Caco-2 (cell line): Measurements from ENCODE around the gene DMRTC2. TPM values are rescaled to one million over a fixed set of nuclear protein-coding genes. Genes with fewer than 3 reads are reported as not detected.

Source experiments
- Bru-seq: library from RNA; stranded (reverse); fragments of 400-500 nt; gene quantifications from one replicate; lab custom pipeline; 2021; lab: Mats Ljungman, UMichigan
- BruChase-seq, 2 experiments: library from RNA; stranded (reverse); fragments of 400-500 nt; gene quantifications; one replicate each; lab custom pipeline; 2021; lab: Mats Ljungman, UMichigan
- BruUV-seq: library from RNA; stranded (reverse); fragments of 400-500 nt; replicated peaks from 2 replicates; lab custom pipeline; 2021; lab: Mats Ljungman, UMichigan
- CTCF ChIA-PET: fragments of 300-600 bp; sonication (Branson Sonifier 250); formaldehyde crosslinking; loops from one replicate; lab custom pipeline; 2022; ENCODE audit warnings: antibody characterized with exemption; lab: Charles Lee
- POLR2A ChIA-PET: fragments of 300-600 bp; sonication (Branson Sonifier 250); formaldehyde crosslinking; loops from one replicate; lab custom pipeline; 2022; ENCODE audit warnings: antibody characterized with exemption; lab: Charles Lee
- DNase-seq, 2 experiments: peaks; one replicate each; pipeline versions ENCODE4 v3.0.0 to v3.0.0-alpha.2; 2020 to 2022
- H3K27me3 ChIP-seq: replicated peaks from 2 replicates; pipeline ENCODE4 v1.6.0; 2011; ENCODE audit warnings: low read length; ENCODE audit not compliant: control insufficient read depth, insufficient read depth
- H3K36me3 ChIP-seq: 2 replicates; pipeline ENCODE4 v1.5.1; 2011; ENCODE audit warnings: low read length; ENCODE audit not compliant: control insufficient read depth, insufficient read depth
- H3K4me1 ChIP-seq: fragments of 250-450 bp; sonication (Bioruptor Pico); 2 replicates; pipeline ENCODE4 v1.5.1; 2020; ENCODE audit warnings: mild to moderate bottlenecking
- H3K4me3 ChIP-seq: 2 replicates; pipeline ENCODE4 v1.5.1; 2011; ENCODE audit warnings: low read depth, mild to moderate bottlenecking, control low read depth, low read length
- H3K9me3 ChIP-seq: fragments of 250-450 bp; sonication (Bioruptor Pico); 2 replicates; pipeline ENCODE4 v1.5.1; 2020; ENCODE audit warnings: mild to moderate bottlenecking, moderate library complexity
- H3K27ac Mint-ChIP-seq: one replicate; pipeline ENCODE4 v1.8.0; 2022; ENCODE audit warnings: mixed read lengths; ENCODE audit not compliant: unreplicated experiment
- H3K27me3 Mint-ChIP-seq: one replicate; pipeline ENCODE4 v1.8.0; 2022; ENCODE audit warnings: mixed read lengths; ENCODE audit not compliant: insufficient read depth, unreplicated experiment
- H3K36me3 Mint-ChIP-seq: one replicate; pipeline ENCODE4 v1.8.0; 2022; ENCODE audit warnings: mild to moderate bottlenecking, mixed read lengths; ENCODE audit not compliant: insufficient read depth, unreplicated experiment
- H3K4me1 Mint-ChIP-seq: one replicate; pipeline ENCODE4 v1.8.0; 2022; ENCODE audit warnings: low read depth, mixed read lengths; ENCODE audit not compliant: unreplicated experiment
- H3K4me3 Mint-ChIP-seq: one replicate; pipeline ENCODE4 v1.8.0; 2022; ENCODE audit warnings: mild to moderate bottlenecking, moderate library complexity, mixed read lengths; ENCODE audit not compliant: unreplicated experiment
- H3K9me3 Mint-ChIP-seq: one replicate; pipeline ENCODE4 v1.8.0; 2022; ENCODE audit warnings: mixed read lengths; ENCODE audit not compliant: unreplicated experiment
- CTCF ChIP-seq, 2 experiments: fragments of 200-600 bp in 1 of 2; IDR thresholded peaks; 1 replicate in 1 of 2; 2 replicates in 1 of 2; pipeline versions ENCODE4 v1.5.1 to v1.8.0; 2011 to 2022; ENCODE audit warnings: antibody characterized with exemption in 1 of 2, control low read depth in 1 of 2, inconsistent platforms in 1 of 2, low read depth in 1 of 2, low read length in 1 of 2, mild to moderate bottlenecking in 1 of 2, moderate library complexity in 1 of 2; ENCODE audit not compliant: insufficient read depth in 1 of 2, severe bottlenecking in 1 of 2, unreplicated experiment in 1 of 2
- intact Hi-C: fragments of 100-400 bp; cut with micrococcal nuclease; formaldehyde crosslinking; loops from one replicate; pipeline ENCODE4 v1.10.0; 2022; ENCODE audit not compliant: unreplicated experiment
- long read RNA-seq: library from polyadenylated mRNA; stranded (forward); transcript quantifications from one replicate; pipeline ENCODE4 v2.0.0, GENCODE V29; 2022
- total RNA-seq: library from RNA; stranded (reverse); gene quantifications from 2 replicates; pipeline ENCODE4 v1.2.3, GENCODE V29; 2022

DMRTC2 gene
- not detected in 2 replicates for total RNA-seq
- not detected for Bru-seq, nascent RNA
- BruChase-seq, experiment 1, labeled RNA remaining after a 2-hour chase: not detected
- BruChase-seq, experiment 2, labeled RNA remaining after a 6-hour chase: not detected
- long read RNA-seq: 0 reads

GRCh38 chr19:41845001-41845050 lies at the start of gene DMRTC2:
Gene DMRTC2 (plus strand): TSS chr19:41845042. CDS start chr19:41847429, 2,387 bp downstream.
- H3K27me3 Mint-ChIP-seq: peaks cover 22% of the 10 kb centered on the region
- TF ChIP-seq CTCF (IDR thresholded peaks at IDR 0.05; ENCODE audit: insufficient read depth in 1 of 2, low read depth in 1 of 2, low read length in 1 of 2, severe bottlenecking in 1 of 2, unreplicated experiment in 1 of 2): no peak
- POLR2A ChIA-PET: no interaction called here

GRCh38 chr19:41796362-41796761 lies 48.5 kb upstream of the DMRTC2 start, which contains the start of gene CEACAM3:
Gene CEACAM3 (plus strand): TSS chr19:41796587. CDS start chr19:41796678, 91 bp downstream.
- no peaks in the 10 kb centered on the region for H3K27me3 ChIP-seq
- no peak for TF ChIP-seq CTCF (IDR thresholded peaks at IDR 0.05; ENCODE audit: insufficient read depth in 1 of 2, low read depth in 1 of 2, low read length in 1 of 2, severe bottlenecking in 1 of 2, unreplicated experiment in 1 of 2)
- H3K27ac Mint-ChIP-seq: no peak within 1 kb of the TSS
- no peak within 1 kb of the TSS for H3K4me3 ChIP-seq
- POLR2A ChIA-PET: no interaction called here
- H3K9me3 ChIP-seq: peaks cover under 1% of the 10 kb centered on the region; the same call in 1 of the 2 replicates
- BruUV-seq: no TSS peak
- no peaks in the 10 kb centered on the region for H3K36me3 Mint-ChIP-seq
- no peaks in the 10 kb centered on the region for H3K27me3 Mint-ChIP-seq
- H3K4me3 Mint-ChIP-seq: no peak within 1 kb of the TSS
- peaks cover 32% of the 10 kb centered on the region for H3K4me1 Mint-ChIP-seq
- intact Hi-C loops: no loop called here
- H3K9me3 Mint-ChIP-seq: peaks cover 10% of the 10 kb centered on the region
- CTCF ChIA-PET: interaction anchor here (1.4 to 1.8 kb wide), 3 partner anchors 10 to 43 kb away, joined by 3 to 11 read pairs (median 8); no protein-coding TSS in a partner anchor
- DNase-seq: no peak
- H3K36me3 ChIP-seq: no peaks in the 10 kb centered on the region
- peaks cover 25% of the 10 kb centered on the region for H3K4me1 ChIP-seq

More at GRCh38 chr19:41845001-41845050, at the start of gene DMRTC2:
- no peak within 1 kb of the TSS for H3K27ac Mint-ChIP-seq
- BruUV-seq: no TSS peak
- no peaks in the 10 kb centered on the region for H3K4me1 Mint-ChIP-seq
- H3K36me3 Mint-ChIP-seq: no peaks in the 10 kb centered on the region
- intact Hi-C loops: no loop called here
- CTCF ChIA-PET: no interaction called here
- H3K4me3 Mint-ChIP-seq: no peak within 1 kb of the TSS
- no peaks in the 10 kb centered on the region for H3K4me1 ChIP-seq
- no peak for DNase-seq
- H3K9me3 Mint-ChIP-seq: peaks cover 13% of the 10 kb centered on the region
- H3K27me3 ChIP-seq: no peaks in the 10 kb centered on the region
- no peaks in the 10 kb centered on the region for H3K36me3 ChIP-seq
- no peaks in the 10 kb centered on the region for H3K9me3 ChIP-seq
- H3K4me3 ChIP-seq: no peak within 1 kb of the TSS

- no peaks in the 10 kb centered on the region for H3K27me3 ChIP-seq
- H3K4me3 ChIP-seq: no peak overlapping the region
- Mint-ChIP-seq H3K36me3 (no peaks in the 10 kb centered on the region), H3K9me3 (peaks cover 11% of the 10 kb centered on the region), H3K4me1 (peaks cover 32% of the 10 kb centered on the region), H3K4me3 (no peak overlapping the region), H3K27me3 (no peaks in the 10 kb centered on the region), H3K27ac (no peak overlapping the region)
- no TSS peak for BruUV-seq
- H3K4me1 ChIP-seq: peaks cover 25% of the 10 kb centered on the region
- TF ChIP-seq CTCF (IDR thresholded peaks at IDR 0.05; ENCODE audit: insufficient read depth in 1 of 2, low read depth in 1 of 2, low read length in 1 of 2, severe bottlenecking in 1 of 2, unreplicated experiment in 1 of 2): no peak
- intact Hi-C loops: no loop called here
- ChIA-PET POLR2A (no interaction called here), CTCF (no interaction called here)
- no peak for DNase-seq
- H3K9me3 ChIP-seq: peaks cover 5% of the 10 kb centered on the region; the same call in 1 of the 2 replicates
- H3K36me3 ChIP-seq: no peaks in the 10 kb centered on the region
Measured at GRCh38 chr19:41796901-41797300, 47.9 kb upstream of the DMRTC2 start.
